Caco-2 (cell line): ENCODE data around the gene ARHGDIA. TPM values are rescaled to one million over a fixed set of nuclear protein-coding genes. Genes with fewer than 3 reads are reported as not detected.

Experiments used
- BruUV-seq: library from RNA; stranded (reverse); fragments of 400-500 nt; replicated peaks from 2 replicates; lab custom pipeline; 2021; lab: Mats Ljungman, UMichigan
- CTCF ChIA-PET: fragments of 300-600 bp; sonication (Branson Sonifier 250); formaldehyde crosslinking; loops from one replicate; lab custom pipeline; 2022; ENCODE audit warnings: antibody characterized with exemption; lab: Charles Lee
- POLR2A ChIA-PET: fragments of 300-600 bp; sonication (Branson Sonifier 250); formaldehyde crosslinking; loops from one replicate; lab custom pipeline; 2022; ENCODE audit warnings: antibody characterized with exemption; lab: Charles Lee
- DNase-seq, 2 experiments: peaks; one replicate each; pipeline versions ENCODE4 v3.0.0 to v3.0.0-alpha.2; 2020 to 2022
- H3K27me3 ChIP-seq: replicated peaks from 2 replicates; pipeline ENCODE4 v1.6.0; 2011; ENCODE audit warnings: low read length; ENCODE audit not compliant: control insufficient read depth, insufficient read depth
- H3K36me3 ChIP-seq: 2 replicates; pipeline ENCODE4 v1.5.1; 2011; ENCODE audit warnings: low read length; ENCODE audit not compliant: control insufficient read depth, insufficient read depth
- H3K4me1 ChIP-seq: fragments of 250-450 bp; sonication (Bioruptor Pico); 2 replicates; pipeline ENCODE4 v1.5.1; 2020; ENCODE audit warnings: mild to moderate bottlenecking
- H3K4me3 ChIP-seq: 2 replicates; pipeline ENCODE4 v1.5.1; 2011; ENCODE audit warnings: low read depth, mild to moderate bottlenecking, control low read depth, low read length
- H3K9me3 ChIP-seq: fragments of 250-450 bp; sonication (Bioruptor Pico); 2 replicates; pipeline ENCODE4 v1.5.1; 2020; ENCODE audit warnings: mild to moderate bottlenecking, moderate library complexity
- H3K27ac Mint-ChIP-seq: one replicate; pipeline ENCODE4 v1.8.0; 2022; ENCODE audit warnings: mixed read lengths; ENCODE audit not compliant: unreplicated experiment
- H3K27me3 Mint-ChIP-seq: one replicate; pipeline ENCODE4 v1.8.0; 2022; ENCODE audit warnings: mixed read lengths; ENCODE audit not compliant: insufficient read depth, unreplicated experiment
- H3K36me3 Mint-ChIP-seq: one replicate; pipeline ENCODE4 v1.8.0; 2022; ENCODE audit warnings: mild to moderate bottlenecking, mixed read lengths; ENCODE audit not compliant: insufficient read depth, unreplicated experiment
- H3K4me1 Mint-ChIP-seq: one replicate; pipeline ENCODE4 v1.8.0; 2022; ENCODE audit warnings: low read depth, mixed read lengths; ENCODE audit not compliant: unreplicated experiment
- H3K4me3 Mint-ChIP-seq: one replicate; pipeline ENCODE4 v1.8.0; 2022; ENCODE audit warnings: mild to moderate bottlenecking, moderate library complexity, mixed read lengths; ENCODE audit not compliant: unreplicated experiment
- H3K9me3 Mint-ChIP-seq: one replicate; pipeline ENCODE4 v1.8.0; 2022; ENCODE audit warnings: mixed read lengths; ENCODE audit not compliant: unreplicated experiment
- CTCF ChIP-seq, 2 experiments: fragments of 200-600 bp in 1 of 2; IDR thresholded peaks; 1 replicate in 1 of 2; 2 replicates in 1 of 2; pipeline versions ENCODE4 v1.5.1 to v1.8.0; 2011 to 2022; ENCODE audit warnings: antibody characterized with exemption in 1 of 2, control low read depth in 1 of 2, inconsistent platforms in 1 of 2, low read depth in 1 of 2, low read length in 1 of 2, mild to moderate bottlenecking in 1 of 2, moderate library complexity in 1 of 2; ENCODE audit not compliant: insufficient read depth in 1 of 2, severe bottlenecking in 1 of 2, unreplicated experiment in 1 of 2
- intact Hi-C: fragments of 100-400 bp; cut with micrococcal nuclease; formaldehyde crosslinking; loops from one replicate; pipeline ENCODE4 v1.10.0; 2022; ENCODE audit not compliant: unreplicated experiment
- total RNA-seq: library from RNA; stranded (reverse); gene quantifications from 2 replicates; pipeline ENCODE4 v1.2.3, GENCODE V29; 2022

Gene ARHGDIA
- total RNA-seq, 1 experiment from 2014 or later, result 253 TPM

DNA sequence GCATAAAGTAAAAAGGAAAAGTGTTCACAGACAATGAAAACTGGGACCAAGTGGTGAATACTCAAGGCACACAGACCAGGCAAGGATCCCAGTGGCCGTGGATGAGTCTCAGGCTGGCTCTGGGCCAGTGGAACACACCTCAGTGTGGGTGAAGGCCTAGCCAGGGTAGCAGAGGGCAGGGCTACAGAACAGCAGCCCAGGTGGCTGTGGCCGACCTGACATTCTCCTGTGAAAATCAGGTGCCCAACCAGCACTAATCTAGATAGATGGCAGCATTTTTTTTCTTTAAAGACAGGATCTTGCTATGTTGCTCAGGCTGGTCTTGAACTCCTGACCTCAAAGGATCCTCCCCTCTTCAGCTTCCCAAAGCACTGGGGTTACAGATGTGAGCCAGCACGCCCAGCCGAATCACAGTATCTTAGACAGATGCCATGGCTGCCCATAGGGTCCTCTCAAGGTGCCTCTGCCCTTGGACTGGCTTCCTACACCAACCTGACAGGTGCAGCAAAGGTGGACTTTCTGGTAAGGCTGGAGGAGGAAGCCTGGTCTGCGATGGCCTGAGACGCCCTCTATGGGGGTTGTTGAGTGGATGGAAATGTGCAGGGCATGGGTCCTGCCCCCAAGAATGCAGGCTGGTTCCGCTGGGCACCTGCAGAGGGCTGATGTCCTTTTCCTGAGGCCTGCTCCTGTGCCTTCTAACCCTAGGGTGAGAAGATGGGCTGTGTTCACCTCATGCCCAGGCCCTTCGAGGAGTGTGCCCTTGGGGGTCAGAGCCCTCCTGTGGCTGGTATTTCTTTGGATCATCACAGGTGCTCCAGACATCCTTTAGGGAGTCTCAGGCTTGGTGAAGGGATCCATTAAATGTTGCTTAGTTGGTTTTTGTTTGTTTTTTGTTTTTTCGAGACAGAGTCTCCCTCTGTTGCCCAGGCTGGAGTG lies 7.0 kb downstream of the ARHGDIA start:
- H3K9me3 Mint-ChIP-seq, result no peaks in the 10 kb centered on the region
- H3K4me1 ChIP-seq, result peaks cover 38% of the 10 kb centered on the region
- H3K27me3 ChIP-seq, result no peaks in the 10 kb centered on the region
- peaks cover 2% of the 10 kb centered on the region for H3K36me3 ChIP-seq
- BruUV-seq, result no TSS peak
- H3K27ac Mint-ChIP-seq, result peak overlapping the region; percentile 55
- no peaks in the 10 kb centered on the region for H3K9me3 ChIP-seq
- H3K4me3 Mint-ChIP-seq, result peak overlapping the region; percentile 33
- H3K36me3 Mint-ChIP-seq, result peaks cover 98% of the 10 kb centered on the region
- peaks cover 27% of the 10 kb centered on the region for H3K4me1 Mint-ChIP-seq
- no peaks in the 10 kb centered on the region for H3K27me3 Mint-ChIP-seq
- intact Hi-C loops, result no loop called here
- peak in 1 of 2 experiments; percentile 45 for DNase-seq
- no peak overlapping the region for H3K4me3 ChIP-seq
- ChIA-PET POLR2A (no interaction called here), CTCF (interaction anchor here (0.6 kb wide), 1 partner anchor 9 kb away, joined by 3 read pairs; no protein-coding TSS in a partner anchor)
- TF ChIP-seq CTCF (IDR thresholded peaks at IDR 0.05; ENCODE audit: insufficient read depth in 1 of 2, low read depth in 1 of 2, low read length in 1 of 2, severe bottlenecking in 1 of 2, unreplicated experiment in 1 of 2), result no peak

DNA sequence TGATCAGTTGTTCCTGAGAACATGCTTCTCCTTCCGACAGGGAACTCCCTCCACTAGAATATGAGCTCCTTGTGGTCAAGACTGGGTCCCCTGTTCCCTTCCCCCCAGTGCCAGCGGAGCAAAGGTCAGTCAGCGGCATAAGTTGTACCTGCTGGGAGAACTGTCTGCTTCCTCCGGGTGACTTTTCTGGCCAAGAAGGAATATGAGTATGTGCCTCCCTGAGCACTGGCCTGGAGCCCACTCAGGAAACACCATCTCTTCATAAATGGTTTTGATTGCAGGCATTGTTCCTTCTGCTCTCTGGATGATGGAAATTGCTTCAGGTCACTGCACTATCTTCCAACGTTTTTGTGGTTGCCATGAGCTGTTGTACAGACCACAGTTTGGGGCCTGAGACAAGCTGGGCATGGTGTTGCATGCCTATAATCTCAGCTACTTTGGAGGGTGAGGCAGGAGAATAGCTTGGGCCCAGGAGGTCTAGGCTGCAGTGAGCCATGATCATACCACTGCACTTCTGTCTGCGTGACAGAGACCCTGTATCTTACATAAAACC lies 7.9 kb downstream of the ARHGDIA start:
- Histone ChIP-seq H3K4me1 (peaks cover 39% of the 10 kb centered on the region), H3K9me3 (no peaks in the 10 kb centered on the region), H3K36me3 (peaks cover 6% of the 10 kb centered on the region), H3K27me3 (no peaks in the 10 kb centered on the region), H3K4me3 (no peak overlapping the region)
- ChIA-PET POLR2A (no interaction called here), CTCF (interaction anchor here (0.6 kb wide), 1 partner anchor 10 kb away, joined by 3 read pairs; no protein-coding TSS in a partner anchor)
- no TSS peak for BruUV-seq
- H3K4me3 Mint-ChIP-seq, result peak overlapping the region; percentile 69
- intact Hi-C loops, result no loop called here
- no peak for DNase-seq
- H3K9me3 Mint-ChIP-seq, result no peaks in the 10 kb centered on the region
- no peak for TF ChIP-seq CTCF (IDR thresholded peaks at IDR 0.05; ENCODE audit: insufficient read depth in 1 of 2, low read depth in 1 of 2, low read length in 1 of 2, severe bottlenecking in 1 of 2, unreplicated experiment in 1 of 2)
- no peaks in the 10 kb centered on the region for H3K27me3 Mint-ChIP-seq
- H3K27ac Mint-ChIP-seq, result peak overlapping the region; percentile 83
- H3K4me1 Mint-ChIP-seq, result peaks cover 27% of the 10 kb centered on the region
- peaks cover 98% of the 10 kb centered on the region for H3K36me3 Mint-ChIP-seq
